ENCODE measurements around the gene TARS1. TPM values are rescaled to one million over a fixed set of nuclear protein-coding genes. Genes with fewer than 3 reads are reported as not detected.

Gene TARS1
- total and polyA plus RNA-seq, 9 donors = 34.1 to 176 (median 48.9) TPM

- peaks cover 6% of the 10 kb centered on the region for H3K4me1 ChIP-seq (ENCODE audit: insufficient read depth)
- intact Hi-C loops (cut with DNase I) = no loop called here
- H3K9me3 ChIP-seq = no peaks in the 10 kb centered on the region
Measured at GRCh38 chr5:33441241-33442177, 744 bp downstream of the TARS1 start.

DNA sequence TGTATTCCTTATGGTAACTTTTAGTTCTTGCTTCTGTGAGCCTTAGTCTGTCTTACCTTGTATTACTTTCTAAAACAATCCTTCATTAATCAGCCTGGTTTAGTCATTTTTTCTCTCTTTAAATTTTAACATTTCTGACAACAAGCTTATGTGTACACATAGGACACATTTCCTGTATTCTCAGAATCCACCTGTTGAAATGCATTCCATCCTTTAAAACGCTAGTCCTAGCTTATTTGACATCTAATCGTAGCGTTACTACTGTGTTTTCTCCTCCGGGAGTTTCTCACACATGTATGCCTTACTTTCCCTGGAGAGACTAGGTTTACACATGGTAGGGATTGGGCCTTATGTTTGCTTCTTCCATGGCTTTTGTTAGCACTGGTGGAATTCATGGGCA lies 3.8 kb downstream of the TARS1 start:
- Histone ChIP-seq H3K27ac (no peak overlapping the region), H3K27me3 (no peaks in the 10 kb centered on the region), H3K36me3 (no peaks in the 10 kb centered on the region), H3K4me1 (ENCODE audit: insufficient read depth) (peaks cover 4% of the 10 kb centered on the region), H3K4me3 (no peak overlapping the region), H3K9me3 (no peaks in the 10 kb centered on the region)
- 78 to 82% (median 79%) methylated on average over 4 of the region's 4 CpGs for WGBS, 3 donors
- TF ChIP-seq POLR2A (IDR thresholded peaks at IDR 0.05) (no peak), EP300 (IDR thresholded peaks at IDR 0.05) (no peak)
- TF ChIP-seq, protein P1, sequence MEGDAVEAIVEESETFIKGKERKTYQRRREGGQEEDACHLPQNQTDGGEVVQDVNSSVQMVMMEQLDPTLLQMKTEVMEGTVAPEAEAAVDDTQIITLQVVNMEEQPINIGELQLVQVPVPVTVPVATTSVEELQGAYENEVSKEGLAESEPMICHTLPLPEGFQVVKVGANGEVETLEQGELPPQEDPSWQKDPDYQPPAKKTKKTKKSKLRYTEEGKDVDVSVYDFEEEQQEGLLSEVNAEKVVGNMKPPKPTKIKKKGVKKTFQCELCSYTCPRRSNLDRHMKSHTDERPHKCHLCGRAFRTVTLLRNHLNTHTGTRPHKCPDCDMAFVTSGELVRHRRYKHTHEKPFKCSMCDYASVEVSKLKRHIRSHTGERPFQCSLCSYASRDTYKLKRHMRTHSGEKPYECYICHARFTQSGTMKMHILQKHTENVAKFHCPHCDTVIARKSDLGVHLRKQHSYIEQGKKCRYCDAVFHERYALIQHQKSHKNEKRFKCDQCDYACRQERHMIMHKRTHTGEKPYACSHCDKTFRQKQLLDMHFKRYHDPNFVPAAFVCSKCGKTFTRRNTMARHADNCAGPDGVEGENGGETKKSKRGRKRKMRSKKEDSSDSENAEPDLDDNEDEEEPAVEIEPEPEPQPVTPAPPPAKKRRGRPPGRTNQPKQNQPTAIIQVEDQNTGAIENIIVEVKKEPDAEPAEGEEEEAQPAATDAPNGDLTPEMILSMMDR (IDR thresholded peaks at IDR 0.05) = no peak
- intact Hi-C loops (cut with DNase I) = no loop called here
- no peak for DNase-seq

More at GRCh38 chr5:33441241-33442177, 744 bp downstream of the TARS1 start:
- Histone ChIP-seq H3K27me3 (no peaks in the 10 kb centered on the region), H3K4me3 (peak overlapping the region; percentile 86), H3K27ac (peak overlapping the region; percentile 63 to 93), H3K36me3 (no peaks in the 10 kb centered on the region)
- 2 to 3% (median 3%) methylated on average over 22 of the region's 22 CpGs for WGBS, 3 donors
- peak in 2 of 5 donors; percentile 23 to 29 for DNase-seq
- TF ChIP-seq POLR2A (IDR thresholded peaks at IDR 0.05) (no peak), EP300 (IDR thresholded peaks at IDR 0.05) (no peak)

- no peak for TF ChIP-seq EP300 (IDR thresholded peaks at IDR 0.05)
- TF ChIP-seq POLR2A (IDR thresholded peaks at IDR 0.05) = no peak
- TF ChIP-seq, protein P1 (IDR thresholded peaks at IDR 0.05) = no peak
- peaks cover 4% of the 10 kb centered on the region for H3K4me1 ChIP-seq (ENCODE audit: insufficient read depth)
- intact Hi-C loops (cut with DNase I) = no loop called here
- no peak overlapping the region for H3K27ac ChIP-seq
- no peak for DNase-seq
- no peak overlapping the region for H3K4me3 ChIP-seq
- no peaks in the 10 kb centered on the region for H3K9me3 ChIP-seq
- no peaks in the 10 kb centered on the region for H3K27me3 ChIP-seq
- no peaks in the 10 kb centered on the region for H3K36me3 ChIP-seq
Measured at GRCh38 chr5:33445798-33446197, 5.0 kb downstream of the TARS1 start.

GRCh38 chr5:33448118-33448517 lies 7.4 kb downstream of the TARS1 start:
- WGBS, 3 donors = 81 to 87% (median 82%) methylated on average over 3 of the region's 3 CpGs
- Histone ChIP-seq H3K27me3 (no peaks in the 10 kb centered on the region), H3K4me3 (no peak overlapping the region), H3K4me1 (ENCODE audit: insufficient read depth) (no peaks in the 10 kb centered on the region), H3K27ac (no peak overlapping the region), H3K36me3 (no peaks in the 10 kb centered on the region), H3K9me3 (no peaks in the 10 kb centered on the region)
- intact Hi-C loops (cut with DNase I) = no loop called here
- no peak for DNase-seq
- TF ChIP-seq POLR2A (IDR thresholded peaks at IDR 0.05) (no peak), EP300 (IDR thresholded peaks at IDR 0.05) (no peak)
- TF ChIP-seq, protein P1 (IDR thresholded peaks at IDR 0.05) = no peak

GRCh38 chr5:33457126-33457525 lies 16.4 kb downstream of the TARS1 start:
- Histone ChIP-seq H3K9me3 (no peaks in the 10 kb centered on the region), H3K36me3 (no peaks in the 10 kb centered on the region), H3K27me3 (no peaks in the 10 kb centered on the region), H3K4me1 (ENCODE audit: insufficient read depth) (peaks cover 8% of the 10 kb centered on the region), H3K4me3 (no peak overlapping the region), H3K27ac (no peak overlapping the region)
- no peak for DNase-seq
- TF ChIP-seq EP300 (IDR thresholded peaks at IDR 0.05) = no peak
- TF ChIP-seq, protein P1 (IDR thresholded peaks at IDR 0.05) = no peak
- TF ChIP-seq POLR2A (IDR thresholded peaks at IDR 0.05) = no peak
- WGBS, 3 donors = 1 to 5% (median 2%) methylated on average over 2 of the region's 2 CpGs
- intact Hi-C loops (cut with DNase I) = no loop called here

Measured in ovary (tissue), 9 donors.